Hepatocyte (in vitro differentiated cells): ENCODE data around the gene CACNB4.

ENCODE experiments used
- EZH2 ChIP-seq: fragments of 200-600 bp; sonication (generic); IDR thresholded peaks from 2 replicates; pipeline ENCODE4 v1.6.1; 2016; ENCODE audit warnings: antibody characterized with exemption, mild to moderate bottlenecking, borderline replicate concordance
- EZH2phosphoT487 ChIP-seq: fragments of 200-600 bp; sonication (generic); IDR thresholded peaks from one replicate; pipeline ENCODE4 v1.6.1; 2018; ENCODE audit warnings: antibody characterized with exemption, mild to moderate bottlenecking, low read depth, moderate library complexity; ENCODE audit not compliant: unreplicated experiment, severe bottlenecking
- TF ChIP-seq, protein P1 (sequence below): fragments of 200-600 bp; sonication (generic); IDR thresholded peaks from 2 replicates; pipeline ENCODE4 v1.5.1; 2016; ENCODE audit warnings: antibody characterized with exemption, mild to moderate bottlenecking; ENCODE audit not compliant: poor library complexity

- TF ChIP-seq EZH2 (no peak), EZH2phosphoT487 (no peak)
- TF ChIP-seq, protein P1, sequence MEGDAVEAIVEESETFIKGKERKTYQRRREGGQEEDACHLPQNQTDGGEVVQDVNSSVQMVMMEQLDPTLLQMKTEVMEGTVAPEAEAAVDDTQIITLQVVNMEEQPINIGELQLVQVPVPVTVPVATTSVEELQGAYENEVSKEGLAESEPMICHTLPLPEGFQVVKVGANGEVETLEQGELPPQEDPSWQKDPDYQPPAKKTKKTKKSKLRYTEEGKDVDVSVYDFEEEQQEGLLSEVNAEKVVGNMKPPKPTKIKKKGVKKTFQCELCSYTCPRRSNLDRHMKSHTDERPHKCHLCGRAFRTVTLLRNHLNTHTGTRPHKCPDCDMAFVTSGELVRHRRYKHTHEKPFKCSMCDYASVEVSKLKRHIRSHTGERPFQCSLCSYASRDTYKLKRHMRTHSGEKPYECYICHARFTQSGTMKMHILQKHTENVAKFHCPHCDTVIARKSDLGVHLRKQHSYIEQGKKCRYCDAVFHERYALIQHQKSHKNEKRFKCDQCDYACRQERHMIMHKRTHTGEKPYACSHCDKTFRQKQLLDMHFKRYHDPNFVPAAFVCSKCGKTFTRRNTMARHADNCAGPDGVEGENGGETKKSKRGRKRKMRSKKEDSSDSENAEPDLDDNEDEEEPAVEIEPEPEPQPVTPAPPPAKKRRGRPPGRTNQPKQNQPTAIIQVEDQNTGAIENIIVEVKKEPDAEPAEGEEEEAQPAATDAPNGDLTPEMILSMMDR = no peak
Measured at GRCh38 chr2:151891566-151892194, 207.2 kb downstream of the CACNB4 start.
